HG02852 (cell line): ENCODE data around the gene OPTN.
"Not testable (repeated sequence)": the region's sequence is repeated elsewhere in the genome, so short reads cannot be mapped to it uniquely, and the experiment has no call there.

Experiments
- ATAC-seq: cut with Tn5 transposase; IDR thresholded peaks from one replicate; pipeline ENCODE4 v1.9.1; 2021; ENCODE audit warnings: mild to moderate bottlenecking, moderate library complexity; ENCODE audit not compliant: unreplicated experiment

Gene OPTN

DNA sequence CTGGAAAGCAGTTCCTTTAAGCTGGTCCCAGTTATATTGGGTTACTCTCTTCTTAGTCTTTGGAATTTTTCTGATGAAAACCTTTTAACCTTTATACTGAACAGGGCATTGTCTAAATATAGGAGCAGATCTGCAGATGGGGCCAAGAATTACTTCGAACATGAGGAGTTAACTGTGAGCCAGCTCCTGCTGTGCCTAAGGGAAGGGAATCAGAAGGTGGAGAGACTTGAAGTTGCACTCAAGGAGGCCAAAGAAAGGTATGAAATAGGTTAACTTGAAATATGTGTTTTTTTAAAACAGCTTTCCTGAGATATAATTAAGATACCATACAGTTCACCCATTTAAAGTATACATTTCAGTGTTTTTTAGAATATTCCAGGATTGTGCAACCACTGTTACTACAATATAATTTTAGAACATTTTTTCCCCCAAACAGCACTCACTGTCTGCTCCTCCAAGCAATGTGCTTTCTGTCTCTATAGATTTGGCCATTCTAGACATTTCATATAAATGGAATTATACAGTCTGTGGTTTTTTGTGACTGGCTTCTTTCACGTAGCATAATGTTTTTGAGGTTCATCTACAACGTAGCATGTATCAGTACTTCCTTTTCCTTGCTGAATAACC lies 18.9 kb downstream of the OPTN start:
- no peak for ATAC-seq

DNA sequence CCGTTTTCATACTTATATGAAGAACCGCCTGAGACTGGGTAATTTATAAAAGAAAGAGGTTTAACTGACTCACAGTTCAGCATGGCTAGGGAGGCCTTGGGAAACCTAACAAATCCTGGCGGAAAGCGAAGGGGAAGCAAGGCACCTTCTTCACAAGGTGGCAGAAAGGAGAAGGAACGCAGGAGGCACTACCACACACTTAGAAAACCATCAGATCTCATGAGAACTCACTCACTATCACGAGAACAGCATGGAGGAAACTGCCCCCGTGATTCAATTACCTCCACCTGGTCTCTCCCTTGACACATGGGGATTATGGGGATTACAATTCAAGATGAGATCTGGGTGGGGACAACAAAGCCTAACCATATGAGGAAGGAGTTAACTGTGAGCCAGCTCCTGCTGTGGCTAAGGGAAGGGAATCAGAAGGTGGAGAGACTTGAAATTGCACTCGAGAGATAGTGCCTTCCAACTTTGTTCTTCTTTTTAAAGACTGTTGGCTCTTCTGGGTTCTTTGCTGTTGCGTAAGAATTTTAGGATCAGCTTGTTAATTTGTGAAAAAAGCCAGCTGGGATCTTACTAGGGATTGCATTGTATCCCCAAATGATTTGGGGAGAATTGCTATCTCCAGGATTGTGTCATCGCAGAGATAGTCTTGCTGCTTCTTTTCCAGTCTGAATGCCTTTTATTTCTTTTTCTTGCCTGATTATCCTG lies 21.0 kb downstream of the OPTN start:
- ATAC-seq: no peak

DNA sequence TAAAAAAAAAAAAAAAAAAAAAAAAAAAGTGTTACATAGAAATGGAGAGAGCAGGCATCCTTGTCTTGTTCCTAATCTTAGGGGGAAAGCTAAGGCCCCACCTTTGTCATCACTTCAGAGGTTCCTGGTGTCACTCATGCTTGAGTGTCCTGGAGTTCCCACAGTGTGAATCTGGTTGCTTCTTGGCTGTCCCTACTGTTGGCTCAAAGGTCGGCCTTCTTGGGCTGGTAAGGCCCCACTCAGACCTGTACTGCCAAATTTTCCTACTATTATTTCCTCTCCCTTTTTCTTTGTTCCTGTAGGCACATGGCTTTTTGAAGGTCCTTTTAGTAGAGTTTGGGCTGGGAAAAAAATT lies 21.5 kb downstream of the OPTN start:
- no peak for ATAC-seq

DNA sequence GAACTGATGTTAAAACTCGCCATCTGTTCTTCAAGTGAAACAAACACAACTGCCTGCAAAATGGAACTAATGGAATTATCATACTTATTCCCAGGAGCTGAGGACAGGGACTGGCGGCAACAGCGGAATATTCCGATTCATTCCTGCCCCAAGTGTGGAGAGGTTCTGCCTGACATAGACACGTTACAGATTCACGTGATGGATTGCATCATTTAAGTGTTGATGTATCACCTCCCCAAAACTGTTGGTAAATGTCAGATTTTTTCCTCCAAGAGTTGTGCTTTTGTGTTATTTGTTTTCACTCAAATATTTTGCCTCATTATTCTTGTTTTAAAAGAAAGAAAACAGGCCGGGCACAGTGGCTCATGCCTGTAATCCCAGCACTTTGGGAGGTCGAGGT lies 36.7 kb downstream of the OPTN start:
- ATAC-seq: no peak

DNA sequence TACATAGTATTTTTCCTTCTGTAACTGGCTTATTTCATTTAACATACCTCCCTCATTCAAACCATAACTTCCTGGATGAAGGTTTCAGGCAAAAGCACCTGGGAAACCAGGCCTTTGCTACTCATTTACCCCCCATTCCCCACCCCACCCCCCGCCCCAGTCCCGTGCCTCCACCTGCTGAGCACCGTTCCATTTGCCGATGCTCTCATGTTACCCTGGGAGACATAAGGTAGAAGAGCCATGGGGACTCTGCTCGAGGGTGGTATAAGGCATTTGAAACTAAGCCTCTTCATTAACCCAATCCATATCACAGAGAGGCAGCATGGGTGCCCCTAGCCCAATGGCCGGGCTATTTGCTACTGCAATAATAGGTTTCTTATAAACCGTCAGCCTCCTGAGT lies 39.2 kb downstream of the OPTN start:
- no peak for ATAC-seq

DNA sequence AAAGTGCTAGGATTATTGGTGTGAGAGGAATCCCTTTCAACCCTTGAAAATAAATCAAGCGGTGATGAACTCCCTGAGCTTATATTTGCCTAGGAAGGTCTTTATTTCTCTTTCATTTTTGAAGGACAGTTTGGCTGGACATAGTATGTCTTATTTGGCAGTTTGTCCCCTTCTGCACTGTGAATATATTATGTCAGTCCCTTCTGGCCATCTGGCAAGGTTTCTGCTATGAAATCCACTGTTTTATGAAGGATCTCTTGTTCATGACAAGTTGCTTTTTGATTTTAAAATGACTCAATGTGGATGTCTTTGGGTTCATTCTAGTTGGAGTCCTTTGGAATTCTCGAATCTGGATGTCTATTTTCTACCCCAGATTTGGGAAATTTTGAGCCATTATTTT lies 39.7 kb downstream of the OPTN start:
- ATAC-seq: no peak

DNA sequence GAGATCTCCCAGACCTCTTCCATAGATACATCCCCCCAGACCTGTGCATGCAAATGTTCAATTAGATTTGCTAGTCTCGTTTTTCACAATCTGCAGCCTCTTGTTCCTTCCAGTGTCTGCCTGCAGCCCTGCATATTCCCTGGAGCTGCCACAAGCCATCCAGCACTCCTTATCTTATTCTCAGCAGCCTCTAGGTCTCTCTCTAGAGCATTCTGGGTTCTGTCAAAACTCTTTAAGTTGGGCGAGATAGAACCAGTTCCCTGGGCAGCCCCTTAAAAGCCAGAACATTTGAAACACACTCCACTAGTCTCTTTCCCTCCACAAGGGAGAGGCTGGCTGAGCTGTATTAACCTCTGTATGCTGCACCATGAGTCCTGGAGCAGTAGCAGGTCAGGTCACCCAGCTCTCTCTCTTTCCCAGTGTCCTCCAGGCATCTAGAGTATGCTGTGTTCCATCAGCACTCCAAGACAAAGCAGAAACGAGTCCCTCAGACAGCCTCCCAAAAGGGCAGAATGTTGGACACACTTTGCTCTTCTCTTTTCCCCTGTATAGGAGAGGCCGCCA lies 40.7 kb downstream of the OPTN start:
- no peak for ATAC-seq

DNA sequence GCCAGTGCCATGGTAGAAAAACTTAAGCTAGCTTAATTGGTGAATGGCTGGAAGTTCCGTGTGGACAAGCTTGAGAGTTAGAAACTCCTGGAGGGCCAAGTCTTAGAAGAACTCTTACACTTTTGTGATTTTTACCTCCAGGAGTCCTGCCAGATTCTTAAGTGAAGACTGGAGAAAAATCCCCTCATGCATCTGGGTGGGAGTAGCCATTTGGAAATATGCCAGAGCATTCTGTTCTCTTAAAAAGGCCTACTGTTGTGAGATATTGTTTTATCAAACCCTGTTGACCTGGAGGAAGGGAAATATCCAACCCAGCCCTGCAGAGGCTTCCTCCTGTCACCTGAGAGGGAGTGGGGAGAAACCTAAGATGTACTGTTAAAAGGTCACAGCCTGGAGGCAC lies 43.8 kb downstream of the OPTN start:
- ATAC-seq: no peak

DNA sequence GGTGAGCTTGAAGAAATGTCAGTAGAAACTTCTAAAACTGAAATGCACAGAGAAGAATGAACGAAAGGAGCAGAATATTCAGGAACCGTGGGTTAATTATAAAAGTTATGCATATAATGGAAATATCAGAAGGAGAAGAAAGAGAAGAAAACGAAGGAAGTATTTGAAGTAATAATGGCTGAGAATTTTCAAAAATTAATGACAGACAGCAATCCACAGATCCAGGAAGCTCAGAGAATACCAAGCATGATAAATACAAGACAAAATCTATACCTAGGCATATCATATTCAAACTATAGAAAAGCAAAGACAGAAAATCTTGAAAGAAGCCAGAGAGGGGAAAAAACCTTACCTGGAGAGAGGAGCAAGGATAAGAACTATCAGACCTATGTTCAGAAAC lies 44.9 kb downstream of the OPTN start:
- ATAC-seq: no peak

DNA sequence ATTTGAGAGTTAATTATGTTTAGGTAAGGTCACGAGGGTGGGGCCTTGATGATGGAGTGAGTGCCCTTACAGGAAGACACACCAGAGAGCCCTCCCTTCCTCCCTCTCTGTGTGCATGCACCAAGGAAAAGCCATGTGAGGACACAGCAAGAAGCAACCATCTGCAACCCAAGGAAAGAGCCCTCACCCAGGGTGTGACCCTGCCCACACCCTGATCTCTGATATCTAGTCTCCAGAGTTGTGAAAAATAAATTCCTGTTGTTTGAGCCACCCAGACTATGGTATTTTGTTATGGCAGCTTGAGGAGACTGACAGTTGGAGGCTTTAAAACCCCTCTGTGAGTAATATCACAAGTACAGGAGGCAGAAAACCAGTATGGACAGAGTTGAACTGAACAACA lies 46.4 kb downstream of the OPTN start:
- no peak for ATAC-seq

DNA sequence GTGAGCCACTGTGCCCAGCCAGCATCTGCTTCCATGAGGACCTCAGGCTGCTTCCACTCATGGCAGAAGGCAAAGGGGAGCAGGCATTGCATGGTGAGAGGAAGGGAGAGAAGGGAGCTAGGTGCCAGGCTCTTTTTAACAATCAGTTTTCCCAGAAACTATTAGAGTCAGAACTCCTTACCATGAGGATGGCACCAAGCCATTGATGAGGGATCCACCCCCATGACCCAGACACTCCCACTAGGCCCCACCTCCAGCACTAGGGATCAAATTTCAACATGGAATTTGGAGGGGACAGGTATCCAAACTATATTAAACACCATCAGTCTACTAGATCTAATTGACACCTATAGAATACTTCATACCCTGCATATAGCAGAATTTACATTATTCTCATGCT lies 47.2 kb downstream of the OPTN start:
- no peak for ATAC-seq

DNA sequence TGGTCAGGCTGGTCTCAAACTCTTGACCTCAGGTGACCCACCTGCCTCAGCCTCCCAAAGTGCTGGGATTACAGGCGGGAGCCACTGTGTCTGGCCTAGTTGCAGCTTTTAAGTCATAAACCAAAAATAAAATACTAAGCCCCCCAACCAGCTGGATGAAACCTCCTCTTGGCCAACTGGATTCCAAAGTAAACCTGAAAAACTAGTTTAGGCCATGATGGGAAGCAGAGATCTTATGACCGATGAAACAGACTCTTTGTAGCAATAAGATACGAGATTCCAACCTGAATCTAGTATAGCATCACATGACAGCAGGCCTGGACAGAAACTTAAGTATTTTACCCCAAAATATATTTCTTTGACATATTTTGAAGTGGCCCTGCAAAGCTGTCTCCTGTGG lies 52.3 kb downstream of the OPTN start:
- no peak for ATAC-seq

DNA sequence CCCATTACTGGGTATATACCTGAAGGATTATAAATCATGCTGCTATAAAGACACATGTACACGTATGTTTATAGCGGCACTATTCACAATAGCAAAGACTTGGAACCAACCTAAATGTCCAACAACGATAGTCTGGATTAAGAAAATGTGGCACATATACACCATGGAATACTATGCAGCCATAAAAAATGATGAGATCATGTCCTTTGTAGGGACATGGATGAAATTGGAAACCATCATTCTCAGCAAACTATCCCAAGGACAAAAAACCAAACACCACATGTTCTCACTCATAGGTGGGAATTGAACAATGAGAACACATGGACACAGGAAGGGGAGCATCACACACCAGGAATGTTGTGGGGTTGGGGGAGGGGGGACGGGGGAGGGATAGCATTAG lies 55.9 kb downstream of the OPTN start:
- not testable (repeated sequence) for ATAC-seq

DNA sequence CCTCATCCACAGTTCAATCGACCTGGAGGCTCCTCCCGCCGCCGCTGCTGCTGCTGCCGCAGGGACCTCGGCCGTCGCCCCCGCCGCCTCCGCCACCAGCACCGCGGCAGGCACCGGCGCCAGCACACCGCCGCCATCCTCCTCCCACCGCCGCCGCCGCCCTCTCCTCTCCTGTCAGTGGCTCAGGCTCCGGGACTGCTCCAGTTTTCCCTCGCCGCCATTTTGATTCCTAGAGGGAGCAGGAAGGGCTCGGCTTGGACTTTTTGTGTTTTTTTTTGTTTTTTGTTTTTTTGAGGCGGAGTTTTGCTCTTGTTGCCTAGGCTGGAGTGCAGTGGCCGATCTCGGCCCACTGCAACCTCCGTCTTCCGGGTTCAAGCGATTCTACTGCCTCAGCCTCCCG lies 58.4 kb downstream of the OPTN start:
- ATAC-seq: no peak

DNA sequence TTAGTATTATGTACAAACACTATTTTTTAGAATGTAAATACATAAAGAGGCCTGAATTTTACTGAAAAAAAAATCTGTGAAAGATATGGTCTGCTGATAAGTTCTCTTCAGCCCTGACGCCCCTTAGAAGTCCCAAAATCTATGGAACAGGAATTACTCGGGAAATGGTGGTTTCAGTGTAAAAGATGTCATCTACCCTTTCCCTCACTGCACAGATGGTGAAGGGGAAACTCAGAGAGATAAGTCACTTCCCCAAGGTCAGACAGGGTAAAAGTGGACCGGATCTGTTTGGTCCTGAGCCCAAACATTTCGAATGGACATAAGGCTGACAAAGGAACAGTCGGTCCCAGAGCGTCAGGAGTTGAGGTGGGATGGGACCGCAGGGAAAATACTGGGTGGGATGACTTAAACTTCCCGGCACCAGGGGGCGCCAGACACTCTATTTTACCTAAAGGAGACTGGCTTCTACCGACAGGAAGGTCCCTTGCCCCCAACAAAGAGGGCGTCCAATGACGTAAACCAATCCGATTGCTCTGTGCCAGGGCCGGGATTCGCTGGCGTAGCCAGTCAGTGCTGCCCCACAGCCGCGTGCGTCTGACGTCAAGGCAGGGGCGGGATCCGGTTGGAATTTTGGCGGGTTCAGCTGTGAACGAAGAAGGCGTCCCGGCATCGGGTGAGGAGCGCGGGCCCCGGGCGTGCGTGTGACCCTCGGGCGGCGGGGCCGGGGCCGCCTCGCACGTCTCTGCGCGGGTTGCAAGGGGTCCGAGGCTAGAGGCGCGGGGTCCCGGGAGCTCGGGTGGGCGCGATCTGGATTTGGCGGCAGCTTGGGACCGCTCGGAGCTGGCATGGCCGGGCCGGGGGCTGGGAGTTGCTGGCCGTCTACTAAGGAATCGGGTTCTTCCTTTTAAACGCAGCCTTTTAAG lies 61.2 kb downstream of the OPTN start, which contains the start of gene MCM10:
Gene MCM10 (plus strand): TSS at position 625 of the 923 bp plus-strand sequence. CDS start 2,645 bp downstream, outside the sequence.
- peak; percentile 99 for ATAC-seq

DNA sequence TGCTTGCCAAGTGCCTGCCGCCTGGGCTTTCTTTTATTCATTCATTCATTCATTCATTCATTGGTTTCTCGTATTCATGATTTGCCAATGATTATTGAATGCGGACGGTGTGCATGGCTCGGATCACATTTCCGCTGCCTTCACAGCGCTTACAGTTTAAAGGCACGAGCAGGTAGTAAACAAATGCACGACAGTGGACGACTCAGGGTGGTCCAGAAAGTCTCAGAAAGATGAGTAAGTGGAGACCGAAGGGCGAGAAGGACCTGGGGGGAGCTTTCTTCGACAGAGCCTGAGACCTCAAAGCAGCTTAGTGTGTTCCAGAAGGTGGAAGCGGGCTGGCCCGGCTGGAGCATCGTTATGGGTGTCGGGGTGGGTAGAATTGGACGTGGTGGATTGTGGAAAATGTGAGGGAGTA lies 61.9 kb downstream of the OPTN start:
- ATAC-seq: no peak

DNA sequence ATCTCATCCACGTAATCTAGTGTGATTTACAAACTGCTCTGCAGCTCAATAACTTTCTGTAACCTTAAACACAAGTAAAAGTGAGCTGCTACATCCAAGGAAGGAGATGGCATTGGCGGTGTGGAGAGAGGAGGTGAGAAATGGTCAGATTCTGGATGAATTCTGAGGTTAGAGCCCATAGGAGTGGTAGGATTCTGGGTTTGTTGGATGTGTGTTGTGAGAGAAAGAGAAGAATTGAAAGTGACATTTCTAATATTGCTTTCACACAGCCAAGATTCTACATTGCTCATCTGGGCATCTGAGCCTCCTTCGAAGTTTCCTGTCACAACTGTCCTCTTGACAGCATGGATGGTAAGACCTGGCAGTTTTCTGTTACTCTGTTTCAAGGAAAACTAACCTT lies 63.9 kb downstream of the OPTN start:
- ATAC-seq: no peak

DNA sequence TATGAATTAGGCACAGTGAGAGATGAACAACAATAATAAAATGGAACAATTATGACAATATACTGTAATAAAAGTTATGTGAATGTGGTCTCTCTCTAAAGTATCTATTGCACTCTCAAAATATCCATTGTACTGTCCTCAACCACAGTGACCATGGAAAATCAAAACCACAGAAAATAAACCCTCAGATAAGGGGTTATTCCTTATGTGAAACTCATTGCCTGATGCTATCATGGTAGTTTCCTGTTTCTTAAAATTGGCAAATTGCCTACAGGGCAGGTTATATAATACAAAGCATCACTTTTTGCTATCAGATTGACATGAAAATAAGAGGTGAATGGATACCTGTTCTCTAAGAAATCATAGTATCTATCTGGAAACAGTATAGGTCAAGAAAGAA lies 65.2 kb downstream of the OPTN start:
- ATAC-seq: no peak

DNA sequence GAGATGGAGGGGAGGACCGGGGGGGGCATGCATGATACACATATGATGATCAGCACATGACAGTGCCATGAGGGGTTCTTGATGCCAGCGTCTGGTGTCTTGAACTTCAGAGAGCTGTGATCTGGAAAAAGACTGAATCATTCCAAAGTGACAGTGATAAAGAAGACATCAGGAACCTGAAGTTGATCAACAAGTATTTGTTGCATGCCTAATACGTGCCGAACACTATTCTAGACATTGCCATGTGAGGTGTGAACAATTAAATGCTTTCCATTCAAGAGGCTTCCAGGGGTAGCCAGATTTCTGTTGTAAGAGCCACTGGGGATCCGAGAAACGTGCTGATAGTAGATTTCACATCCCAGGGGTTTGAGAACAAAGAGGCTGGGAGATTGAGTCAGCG lies 67.6 kb downstream of the OPTN start:
- ATAC-seq: no peak

DNA sequence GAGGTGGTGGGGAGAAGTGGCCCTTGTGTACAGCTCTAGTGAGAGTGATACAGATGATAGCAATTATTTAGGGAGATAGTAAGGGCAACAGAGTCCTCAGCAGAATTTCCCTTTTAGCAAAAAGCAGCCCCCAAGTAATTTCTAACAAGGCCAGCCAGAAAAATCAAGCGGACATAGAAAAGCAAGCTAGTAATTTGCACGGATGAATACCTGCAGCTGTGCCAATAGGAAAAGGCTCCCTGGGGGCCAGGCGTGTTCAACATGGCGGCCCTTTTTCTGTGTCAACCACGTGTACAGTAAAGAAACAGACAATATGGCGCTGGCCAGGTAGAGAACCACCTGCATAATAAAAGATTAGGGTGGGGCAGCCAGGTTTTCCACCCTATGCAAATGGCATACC lies 68.8 kb downstream of the OPTN start:
- no peak for ATAC-seq

DNA sequence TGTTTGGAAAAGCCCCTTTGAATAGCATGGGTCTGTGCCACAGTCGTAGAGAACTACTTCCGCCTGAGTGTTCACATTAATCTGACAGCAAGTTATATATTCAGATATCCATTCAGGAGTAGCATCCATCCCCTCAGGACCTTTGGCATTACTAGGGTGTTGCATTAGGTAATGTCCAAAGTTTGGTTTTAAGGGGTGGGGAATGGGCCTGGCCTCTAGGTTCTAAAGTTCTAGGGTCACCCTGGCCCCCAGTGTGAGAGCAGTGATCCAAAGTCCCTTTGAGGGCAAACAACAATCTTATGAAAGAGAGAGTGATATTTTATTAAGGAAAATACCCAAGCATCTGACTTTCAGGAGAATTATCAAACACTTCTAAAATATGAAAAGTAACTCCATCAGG lies 73.7 kb downstream of the OPTN start:
- no peak for ATAC-seq

DNA sequence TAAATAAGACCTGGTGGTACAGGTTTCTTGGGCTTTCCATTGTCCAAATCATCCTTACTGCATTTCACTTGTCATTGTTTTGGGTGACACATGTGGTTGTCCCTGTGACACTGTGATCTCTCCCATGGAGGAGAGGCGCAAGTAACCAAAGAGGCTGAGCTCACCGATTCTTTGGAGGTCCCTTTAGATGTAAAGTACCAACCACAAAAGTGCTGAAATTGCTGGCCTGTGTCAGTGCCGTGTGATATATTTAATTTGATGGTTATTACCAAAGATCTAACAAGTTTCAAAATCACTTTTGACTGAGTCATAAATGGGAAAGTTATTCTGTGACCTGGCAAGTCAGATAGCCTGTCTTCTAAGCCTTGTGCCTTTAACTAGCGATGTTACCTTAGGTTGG lies 80.8 kb downstream of the OPTN start:
- peak; percentile 61 for ATAC-seq
